Testis (tissue), 3 donors: ENCODE data around the gene XAGE1A. TPM values are rescaled to one million over a fixed set of nuclear protein-coding genes. Genes with fewer than 3 reads are reported as not detected.
"Not testable (repeated sequence)": the region's sequence is repeated elsewhere in the genome, so short reads cannot be mapped to it uniquely, and the experiment has no call there.

Experiments
- DNase-seq: peaks from one replicate; pipeline ENCODE4 v3.0.0-alpha.2; 2019
- H3K27ac ChIP-seq, 2 donors: fragments of 200-600 bp; sonication (generic); one replicate each; pipeline ENCODE4 v1.5.1; 2019
- H3K27me3 ChIP-seq: fragments of 200-600 bp; sonication (generic); one replicate; pipeline ENCODE4 v1.5.1; 2019
- H3K36me3 ChIP-seq: fragments of 200-600 bp; sonication (generic); one replicate; pipeline ENCODE4 v1.5.1; 2017; ENCODE audit warnings: low read depth; ENCODE audit errors: missing control alignments
- H3K4me1 ChIP-seq: fragments of 200-600 bp; sonication (generic); one replicate; pipeline ENCODE4 v1.5.1; 2019
- H3K4me3 ChIP-seq, 2 donors: fragments of 200-600 bp; sonication (generic); one replicate each; pipeline ENCODE4 v1.5.1; 2017 to 2019
- H3K9me3 ChIP-seq: fragments of 200-600 bp; sonication (generic); one replicate; pipeline ENCODE4 v1.5.1; 2017
- CTCF ChIP-seq, 3 experiments: fragments of 450-650 bp in 2 of 3; fragments of 200-600 bp in 1 of 3; sonication (generic) in 1 of 3; IDR thresholded peaks; one replicate each; pipeline ENCODE4 v1.5.1; 2016 to 2019; ENCODE audit warnings: antibody characterized with exemption in 3 of 3, mild to moderate bottlenecking in 2 of 3, moderate library complexity in 1 of 3
- POLR2A ChIP-seq: fragments of 450-650 bp; IDR thresholded peaks from one replicate; pipeline ENCODE4 v1.6.1; 2017; ENCODE audit warnings: antibody characterized with exemption, mild to moderate bottlenecking, moderate library complexity
- WGBS, 2 donors: methylation state at CpG; one replicate each; pipeline ENCODE4 v1.1.5; 2018; 5-methylcytosine and 5-hydroxymethylcytosine counted together
- intact Hi-C: fragments of 100-400 bp; cut with DNase I; formaldehyde crosslinking; loops from one replicate; pipeline ENCODE4 v1.15.1; 2023; ENCODE audit warnings: low total_unique reads
- polyA plus RNA-seq: library from polyadenylated mRNA; stranded (reverse); fragments of 350-450 nt; fragmentation: Illumina TruSeq; extraction: RNeasy Lipid Tissue Mini Kit (QIAGEN cat#74804); gene quantifications from one replicate; pipeline ENCODE4 v1.2.3, GENCODE V29; 2014; ENCODE audit warnings: low read depth, low replicate concordance; ENCODE audit not compliant: insufficient read depth
- total RNA-seq, 2 donors: library from RNA; depleted of rRNA; stranded (reverse); fragments of >200 nt; gene quantifications; one replicate each; pipeline ENCODE4 v1.2.3, GENCODE V29; 2016

XAGE1A gene
- total and polyA plus RNA-seq, 3 donors from 2014 or later = 14.4 to 31.9 (median 31.7) TPM

- no peaks in the 10 kb centered on the region for H3K9me3 ChIP-seq
- no peak overlapping the region for H3K4me3 ChIP-seq
- H3K27me3 ChIP-seq = no peaks in the 10 kb centered on the region
- TF ChIP-seq POLR2A (no peak), CTCF (IDR thresholded peaks at IDR 0.05) (no peak)
- no peaks in the 10 kb centered on the region for H3K4me1 ChIP-seq
- intact Hi-C loops = no loop called here
- H3K36me3 ChIP-seq = no peaks in the 10 kb centered on the region
- 81 to 89% methylated on average over 6 of the region's 6 CpGs for WGBS, 2 donors
- H3K27ac ChIP-seq = no peak overlapping the region
- DNase-seq = no peak
Observed at GRCh38 chrX:52509916-52510315, 14.3 kb downstream of the XAGE1A start.

GRCh38 chrX:52511126-52511525, 15.5 kb downstream of the XAGE1A start:
- H3K27me3 ChIP-seq, DNase-seq, H3K4me1 ChIP-seq, intact Hi-C loops, H3K9me3 ChIP-seq, H3K4me3 ChIP-seq, H3K27ac ChIP-seq, H3K36me3 ChIP-seq: not testable (repeated sequence)
- no CpG with 5 or more reads among the region's 6 CpGs for WGBS, 2 donors

GRCh38 chrX:52516110-52516986, 20.7 kb downstream of the XAGE1A start:
- H3K27me3 ChIP-seq, H3K4me3 ChIP-seq, intact Hi-C loops, H3K4me1 ChIP-seq, H3K36me3 ChIP-seq, H3K27ac ChIP-seq, H3K9me3 ChIP-seq, DNase-seq: not testable (repeated sequence)
- WGBS, 2 donors = no CpG with 5 or more reads among the region's 27 CpGs

- H3K9me3 ChIP-seq, H3K27ac ChIP-seq, H3K36me3 ChIP-seq, H3K27me3 ChIP-seq, H3K4me1 ChIP-seq, H3K4me3 ChIP-seq, intact Hi-C loops, DNase-seq: not testable (repeated sequence)
- WGBS, 2 donors = no CpG with 5 or more reads among the region's 18 CpGs
Observed at GRCh38 chrX:52516987-52517325, 21.3 kb downstream of the XAGE1A start, which contains the start of gene XAGE1B. XAGE1B (minus strand) TSS chrX:52517063; CDS start chrX:52515527, 1,536 bp downstream.

DNA sequence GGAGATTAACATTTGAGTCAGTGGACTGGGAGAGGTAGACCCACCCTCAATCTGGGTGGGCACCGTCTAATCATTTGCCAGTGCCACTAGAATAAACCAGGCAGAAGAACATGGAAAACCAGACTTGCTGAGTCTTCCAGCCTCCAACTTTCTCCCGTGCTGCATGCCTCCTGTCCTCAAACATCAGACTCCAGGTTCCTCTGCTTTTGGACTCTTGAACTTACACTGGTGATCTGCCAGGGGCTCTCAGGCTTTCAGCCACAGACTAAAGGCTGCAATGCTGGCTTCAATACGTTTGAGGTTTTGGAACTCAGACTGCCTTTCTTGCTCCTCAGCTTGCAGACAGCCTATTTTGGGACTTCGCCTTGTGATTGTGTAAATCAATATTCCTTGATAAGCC, 45.4 kb downstream of the XAGE1A start:
- H3K27me3 ChIP-seq, H3K27ac ChIP-seq, DNase-seq, H3K4me1 ChIP-seq, H3K4me3 ChIP-seq, H3K9me3 ChIP-seq, H3K36me3 ChIP-seq, intact Hi-C loops: not testable (repeated sequence)
- 63 to 88% methylated on average over 1 to 4 of the region's 4 CpGs for WGBS, 2 donors

DNA sequence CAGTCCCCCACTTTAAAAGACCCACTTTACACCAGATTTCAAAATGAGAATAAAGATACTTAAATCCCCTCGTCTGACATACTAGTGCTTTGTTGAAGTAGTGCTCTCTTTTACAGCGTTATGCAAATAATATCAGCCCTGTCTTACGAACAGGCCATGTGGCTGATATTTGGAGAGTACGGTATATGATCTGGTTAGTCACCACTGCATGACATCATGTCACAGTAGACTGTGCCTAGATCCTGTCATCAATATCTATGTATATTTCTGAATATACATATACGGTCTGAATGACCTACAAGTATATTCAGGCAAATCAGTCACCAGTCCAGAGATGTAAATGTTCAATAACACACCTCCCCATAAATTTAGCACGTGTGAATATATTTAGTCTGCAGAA, 46.7 kb downstream of the XAGE1A start:
- H3K36me3 ChIP-seq = no peaks in the 10 kb centered on the region
- H3K27ac ChIP-seq = no peak overlapping the region
- TF ChIP-seq CTCF (IDR thresholded peaks at IDR 0.05) = no peak
- WGBS, 2 donors = 86 to 91% methylated on average over 6 of the region's 6 CpGs
- H3K4me1 ChIP-seq = no peaks in the 10 kb centered on the region
- no peaks in the 10 kb centered on the region for H3K9me3 ChIP-seq
- no peak overlapping the region for H3K4me3 ChIP-seq
- intact Hi-C loops = no loop called here
- no peak for DNase-seq
- no peaks in the 10 kb centered on the region for H3K27me3 ChIP-seq
